ENCODE measurements around the gene SMARCD2.

GRCh38 chr17:63830904-63831491 lies 11.5 kb downstream of the SMARCD2 start:
- TF ChIP-seq CHD2 (IDR thresholded peaks at IDR 0.05; ENCODE audit: low read length, partially characterized antibody): no peak
- no peak for TF ChIP-seq MAZ (IDR thresholded peaks at IDR 0.05; ENCODE audit: borderline replicate concordance, low read depth, low read length)
- TF ChIP-seq CTCF (IDR thresholded peaks at IDR 0.05): no peak
- no peak for TF ChIP-seq RAD21 (conservative IDR thresholded peaks at IDR 0.05 in 1 of 2, IDR thresholded peaks at IDR 0.05 in 1 of 2)
- TF ChIP-seq CEBPB (IDR thresholded peaks at IDR 0.05): no peak
- TF ChIP-seq NR3C1 (IDR thresholded peaks at IDR 0.05): no peak
- TF ChIP-seq JUN (IDR thresholded peaks at IDR 0.05): no peak; a peak in 1 of 5 replicates
- TF ChIP-seq RFX5 (IDR thresholded peaks at IDR 0.05): no peak
- no peak for TF ChIP-seq POLR2A (IDR thresholded peaks at IDR 0.05; ENCODE audit: low read length)
- no peak for TF ChIP-seq ATOH8 (CRISPR knock-in tag; IDR thresholded peaks at IDR 0.05; ENCODE audit: low read depth)

Measured in A549 (cell line).